ENCODE results near the gene ANGPTL5. TPM values are rescaled to one million over a fixed set of nuclear protein-coding genes. Genes with fewer than 3 reads are reported as not detected.
"Not testable (repeated sequence)": the region's sequence is repeated elsewhere in the genome, so short reads cannot be mapped to it uniquely, and the experiment has no call there.

ANGPTL5 gene
- not detected in 2 replicates for total RNA-seq (2014; rRNA removed; shearing (Covaris generic))

DNA sequence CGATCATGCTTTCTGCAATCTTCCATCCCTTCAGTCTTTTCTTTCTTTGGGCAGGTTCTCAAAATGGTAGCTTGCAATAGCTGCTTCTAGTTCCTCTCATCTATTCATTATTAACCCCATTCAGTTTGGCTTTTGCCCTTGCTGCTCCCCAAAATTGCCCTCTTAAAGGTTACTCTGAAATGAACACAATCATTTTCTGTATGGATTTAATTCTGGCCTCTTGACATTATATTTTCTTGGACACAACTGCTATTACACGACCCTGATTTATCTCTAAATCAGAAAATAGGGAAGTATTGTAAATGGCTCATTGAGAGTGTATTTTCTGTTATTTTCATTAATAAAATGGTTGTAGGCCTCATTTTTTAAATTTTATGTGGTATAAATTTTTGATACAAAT is at the start of gene ANGPTL5:
TSS of gene ANGPTL5 (minus strand) at position 101 of the 400 bp plus-strand sequence. CDS start 8,613 bp downstream, outside the sequence.
- no peak for DNase-seq (ENCODE audit: low read depth)

DNA sequence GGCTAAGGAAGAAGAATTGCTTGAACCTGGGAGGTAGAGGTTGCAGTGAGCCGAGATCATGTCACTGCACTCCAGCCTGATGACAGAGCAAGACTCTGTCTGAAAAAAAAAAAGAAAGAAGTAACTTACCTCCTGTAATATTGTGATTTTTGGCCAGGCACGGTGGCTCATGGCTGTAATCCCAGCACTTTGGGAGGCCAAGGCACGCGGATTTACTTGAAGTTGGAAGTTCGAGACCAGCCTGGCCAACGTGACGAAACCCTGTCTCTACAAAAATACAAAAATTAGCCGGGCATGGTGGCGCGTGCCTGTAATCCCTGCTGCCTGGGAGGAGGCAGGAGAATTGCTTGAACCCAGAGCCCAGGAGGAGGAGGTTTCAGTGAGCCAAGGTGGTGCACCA is 47.9 kb upstream of the ANGPTL5 start:
- DNase-seq (ENCODE audit: low read depth) = not testable (repeated sequence)

DNA sequence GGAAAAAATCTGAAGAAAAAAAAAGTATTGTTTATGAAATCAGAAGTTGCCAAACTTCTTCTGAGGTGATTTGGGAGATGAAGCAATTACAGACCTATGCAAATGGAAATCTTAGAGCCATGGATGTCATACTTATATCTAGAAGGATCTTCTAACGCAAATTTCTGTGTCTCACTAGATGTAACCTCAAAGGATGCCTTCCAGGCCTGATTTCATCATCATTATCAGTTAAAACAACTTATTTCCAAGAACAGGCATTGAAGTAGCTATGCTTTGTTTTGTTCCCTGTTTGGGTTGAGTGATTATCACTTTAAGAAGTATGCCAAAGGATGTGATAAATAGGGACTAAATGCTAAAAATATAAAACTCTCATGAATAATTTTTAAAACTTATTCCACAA is 43.9 kb upstream of the ANGPTL5 start:
- DNase-seq (ENCODE audit: low read depth) = no peak

DNA sequence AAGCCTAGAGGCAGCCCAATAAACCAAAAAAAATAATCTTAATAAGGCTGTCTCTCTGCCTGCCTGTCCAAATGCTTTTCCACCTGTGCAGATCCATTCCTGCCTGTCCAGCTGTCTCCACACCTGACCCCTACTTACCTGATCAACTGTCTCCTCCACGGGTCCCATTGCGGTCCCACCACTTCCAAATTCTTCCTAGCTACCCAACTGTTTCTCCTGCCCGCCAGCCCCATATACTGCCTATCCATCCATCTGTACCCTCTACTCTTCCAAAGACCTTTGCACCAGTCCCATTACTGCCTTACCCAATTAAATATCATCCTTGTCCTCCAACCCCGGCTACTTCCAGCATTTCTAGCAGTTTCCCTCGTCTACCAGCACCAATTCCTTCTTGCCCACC is 39.4 kb upstream of the ANGPTL5 start:
- no peak for DNase-seq (ENCODE audit: low read depth)

DNA sequence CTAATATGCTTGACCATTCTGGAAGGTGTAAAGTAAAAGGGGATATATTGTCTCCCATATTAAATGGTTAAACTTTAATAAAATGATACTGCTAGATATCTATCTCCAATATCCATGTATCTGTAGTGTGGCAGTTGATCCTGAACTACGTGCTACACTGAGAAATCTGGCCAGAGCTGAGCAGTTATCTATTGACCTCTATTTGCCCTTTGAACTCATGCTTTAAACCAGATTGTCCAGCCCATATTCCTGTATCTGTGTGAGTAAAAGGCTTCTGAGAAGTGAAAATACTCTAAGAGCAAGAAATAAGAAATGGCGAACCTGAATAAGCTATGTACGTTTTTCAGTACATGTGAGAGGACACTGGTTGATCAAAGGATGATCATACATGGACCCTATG is 39.0 kb upstream of the ANGPTL5 start:
- DNase-seq (ENCODE audit: low read depth) = no peak

DNA sequence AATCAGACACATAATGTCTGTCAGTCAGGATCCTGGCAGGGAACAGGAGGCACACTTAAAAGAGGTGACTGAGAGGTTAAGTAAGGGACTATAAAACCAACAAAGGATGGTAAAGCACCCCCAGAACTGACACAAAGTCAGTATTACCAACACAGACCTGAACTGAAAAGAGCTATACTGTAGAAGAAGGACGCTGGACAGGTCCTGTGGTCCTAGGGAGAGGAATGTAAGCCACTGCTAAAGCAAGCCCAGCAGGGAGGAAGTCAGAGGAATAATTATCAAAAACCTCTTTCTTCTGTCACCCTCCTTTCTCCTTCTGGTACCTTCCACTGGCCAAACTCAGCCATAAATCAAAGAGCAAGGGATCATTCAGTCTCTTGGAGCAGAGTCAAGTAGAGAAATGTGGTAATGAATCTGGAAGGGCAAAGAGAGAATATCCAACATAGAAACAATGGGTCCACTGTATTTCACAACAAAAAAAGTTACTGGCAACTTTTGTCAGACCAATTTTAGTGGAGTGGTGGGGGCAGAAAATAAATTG is 33.4 kb upstream of the ANGPTL5 start:
- DNase-seq (ENCODE audit: low read depth) = peak; percentile 23

DNA sequence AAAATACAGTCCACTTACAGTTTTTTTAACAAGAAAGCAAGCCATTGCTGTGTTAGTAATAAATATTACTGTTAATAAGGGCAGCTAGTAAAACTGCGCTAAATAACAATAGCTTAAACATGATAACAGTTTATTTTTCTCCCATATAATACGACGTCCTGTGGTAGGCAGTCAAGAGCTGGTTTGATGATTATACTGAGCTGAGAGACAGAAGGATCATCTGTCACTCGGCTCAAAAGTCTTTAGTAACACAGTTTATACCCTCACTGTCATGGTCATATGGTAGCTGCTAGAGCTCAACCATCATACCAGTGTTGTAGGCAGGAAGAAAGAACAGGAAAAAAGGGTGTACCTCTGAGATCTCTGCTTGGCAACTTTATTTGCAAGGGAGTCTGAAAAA is 29.1 kb upstream of the ANGPTL5 start:
- no peak for DNase-seq (ENCODE audit: low read depth)

DNA sequence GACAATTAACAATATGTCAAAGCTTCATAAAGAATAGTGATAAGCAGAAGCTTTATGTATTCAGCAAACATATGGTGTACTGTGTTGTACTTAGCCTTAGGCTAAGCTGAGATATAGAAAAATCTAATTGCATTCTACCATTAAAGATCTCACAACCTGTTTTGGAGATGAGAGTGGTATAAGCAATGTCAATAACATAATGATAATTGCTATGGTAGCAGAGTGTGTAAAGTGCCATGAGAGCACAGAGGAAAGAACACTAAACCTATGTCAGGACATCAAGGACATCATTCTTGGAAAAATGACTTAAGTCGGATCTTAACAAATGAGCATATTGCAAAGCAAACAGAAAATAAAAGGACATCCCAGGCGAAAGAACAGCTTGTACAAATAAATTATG is 28.6 kb upstream of the ANGPTL5 start:
- DNase-seq (ENCODE audit: low read depth) = no peak

DNA sequence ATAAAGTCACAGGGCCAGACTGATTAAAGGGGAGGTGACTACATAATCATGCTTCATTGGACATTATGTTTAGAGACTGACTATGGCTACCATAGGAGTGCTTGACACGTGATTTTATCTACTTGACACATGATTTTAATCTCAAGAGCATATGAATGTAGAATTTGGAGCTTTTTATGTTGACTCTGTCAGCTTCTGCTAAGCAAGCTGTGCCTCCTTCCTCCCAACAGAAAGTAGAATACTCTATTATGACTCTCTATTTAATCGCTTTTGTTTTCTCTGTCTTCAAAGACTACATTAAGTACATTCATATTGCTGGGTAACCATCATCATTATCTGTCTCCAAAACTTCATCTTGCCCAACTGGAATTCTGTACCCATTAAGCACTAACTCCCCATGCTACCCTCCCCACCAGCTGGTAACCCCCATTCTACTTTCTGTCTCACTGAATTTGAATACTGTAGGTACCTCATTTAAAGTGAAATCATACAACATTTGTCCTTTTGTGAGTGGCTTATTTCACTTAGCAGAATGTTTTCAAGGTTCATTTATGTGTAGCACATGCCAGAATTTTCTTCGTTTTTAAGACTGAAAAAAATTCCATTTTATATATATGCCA is 24.7 kb upstream of the ANGPTL5 start:
- DNase-seq (ENCODE audit: low read depth) = no peak

DNA sequence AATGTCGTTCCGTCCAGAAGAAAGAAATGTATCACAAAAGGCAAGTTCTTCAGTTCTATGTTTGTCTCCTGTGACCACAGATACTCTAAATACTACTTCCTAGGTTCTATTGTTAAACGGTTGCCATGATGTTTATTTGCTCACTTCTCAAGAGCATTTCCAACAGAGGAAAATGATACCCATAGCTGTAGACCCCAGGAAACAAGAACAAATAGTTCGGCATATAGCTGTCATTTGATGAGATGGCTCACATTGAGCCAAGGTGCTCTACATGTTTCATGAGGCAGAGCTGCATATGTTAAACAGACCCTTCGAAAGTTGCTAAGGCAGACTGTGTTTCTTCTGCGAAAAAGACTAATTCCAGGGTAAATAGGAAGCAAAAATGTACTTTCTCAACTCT is 15.4 kb upstream of the ANGPTL5 start:
- DNase-seq (ENCODE audit: low read depth) = no peak

DNA sequence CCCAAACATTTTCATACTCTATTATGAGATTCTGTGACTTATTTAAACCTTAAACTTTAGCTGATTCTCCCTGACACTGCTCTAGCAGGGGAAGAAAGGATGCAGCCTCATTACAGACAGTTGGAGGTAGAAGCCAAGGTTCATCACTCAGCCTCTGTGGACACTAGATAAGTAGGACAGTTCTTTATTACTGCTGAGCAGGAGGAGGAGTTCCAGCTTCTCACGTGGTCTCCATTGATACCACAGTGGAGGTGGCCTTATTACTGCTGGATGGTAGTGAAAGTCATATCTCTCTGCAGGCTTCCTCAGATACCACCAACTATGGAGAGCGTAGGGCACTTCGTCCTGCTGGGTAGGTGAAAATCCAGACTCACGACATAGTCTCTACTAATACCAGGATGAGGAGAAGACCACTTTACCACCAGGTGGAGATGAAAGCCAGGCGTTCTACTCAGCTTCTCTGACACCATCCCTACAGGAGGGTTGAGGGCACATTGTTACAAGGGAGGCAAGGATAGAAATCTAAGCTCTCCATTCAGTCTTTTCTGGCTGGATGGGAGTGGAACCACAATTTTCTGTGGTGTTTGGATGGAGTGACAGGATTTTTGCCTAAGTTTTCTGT is 13.1 kb upstream of the ANGPTL5 start:
- no peak for DNase-seq (ENCODE audit: low read depth)

DNA sequence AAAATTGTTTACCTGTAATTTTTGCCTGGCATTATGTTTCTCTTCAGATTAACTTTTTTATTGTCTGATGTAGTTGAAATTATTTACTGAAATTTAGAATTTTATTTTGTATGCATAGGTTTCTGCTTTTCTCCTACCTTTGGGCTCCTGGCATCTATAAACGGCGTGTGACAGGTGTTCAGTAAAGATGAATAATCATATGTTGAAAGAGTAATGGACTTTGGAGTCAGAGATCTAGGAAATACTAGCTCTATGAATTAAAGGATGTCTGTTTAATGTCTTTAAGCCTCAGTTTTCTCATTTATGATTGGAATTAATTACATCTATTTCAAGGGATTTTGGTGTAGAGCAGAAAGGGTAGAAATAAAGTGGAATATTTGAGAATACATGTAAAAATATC is 7.2 kb upstream of the ANGPTL5 start:
- DNase-seq (ENCODE audit: low read depth) = no peak

DNA sequence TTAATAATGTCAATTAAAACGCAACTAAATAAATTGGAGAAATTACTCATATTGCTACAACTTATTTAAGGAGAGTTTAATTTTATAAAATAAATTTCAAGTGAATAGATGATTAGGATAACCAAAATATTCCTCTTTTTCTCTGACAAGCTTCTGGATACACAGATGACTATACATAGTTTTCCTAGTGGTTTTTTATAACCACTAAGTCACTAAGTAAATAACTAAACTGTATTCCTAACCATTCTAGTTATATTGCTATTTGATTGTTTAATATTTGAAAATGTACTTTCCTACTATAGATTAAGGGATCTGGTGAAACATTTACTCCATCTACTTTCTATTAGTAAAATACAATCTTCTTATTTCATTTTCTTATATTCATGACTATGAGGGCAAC is 4.7 kb upstream of the ANGPTL5 start:
- no peak for DNase-seq (ENCODE audit: low read depth)

DNA sequence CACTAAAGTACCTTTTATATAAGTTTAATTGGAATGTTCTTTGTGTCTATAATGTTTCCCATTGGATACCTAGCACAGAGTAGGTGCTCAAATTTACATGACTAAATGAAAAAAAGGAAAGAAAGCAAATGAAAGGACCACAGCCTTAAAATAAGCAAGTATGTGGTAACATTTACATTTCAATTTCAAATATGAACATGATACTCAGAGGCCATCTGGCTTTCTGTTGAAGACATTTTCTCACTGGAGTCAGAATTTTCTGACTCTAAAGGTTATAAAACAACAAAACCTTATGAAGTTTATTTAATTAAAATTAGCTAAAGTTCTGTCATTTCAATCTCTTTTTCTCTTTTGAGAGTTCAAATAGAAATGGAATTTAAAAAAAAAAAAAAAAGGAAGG is 904 bp upstream of the ANGPTL5 start:
- no peak for DNase-seq (ENCODE audit: low read depth)

DNA sequence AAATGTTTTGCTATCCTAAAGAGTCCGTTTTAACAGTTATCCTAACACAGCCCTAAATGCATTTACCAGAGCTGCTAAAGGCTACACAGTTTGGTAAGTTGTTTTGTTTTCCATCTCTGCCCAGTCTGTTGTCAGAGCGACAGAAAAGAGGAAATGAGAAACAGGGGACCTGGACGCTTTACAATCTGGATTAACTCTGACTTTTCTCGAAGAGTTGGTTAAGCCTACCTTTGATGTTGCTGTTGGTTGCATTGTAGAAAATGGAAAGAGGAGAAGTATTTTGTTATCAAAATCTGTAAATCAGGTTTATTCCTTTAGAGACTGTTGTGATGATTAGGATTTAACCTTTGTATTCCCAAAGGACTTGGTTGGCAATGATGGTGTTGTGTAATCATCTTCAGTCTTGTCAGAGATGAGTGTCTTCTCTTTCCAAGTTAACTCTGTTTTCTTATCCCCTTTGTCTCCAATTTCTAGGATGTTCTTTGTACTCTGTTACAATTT is 481 bp downstream of the ANGPTL5 start:
- peak; percentile 54 for DNase-seq (ENCODE audit: low read depth)

DNA sequence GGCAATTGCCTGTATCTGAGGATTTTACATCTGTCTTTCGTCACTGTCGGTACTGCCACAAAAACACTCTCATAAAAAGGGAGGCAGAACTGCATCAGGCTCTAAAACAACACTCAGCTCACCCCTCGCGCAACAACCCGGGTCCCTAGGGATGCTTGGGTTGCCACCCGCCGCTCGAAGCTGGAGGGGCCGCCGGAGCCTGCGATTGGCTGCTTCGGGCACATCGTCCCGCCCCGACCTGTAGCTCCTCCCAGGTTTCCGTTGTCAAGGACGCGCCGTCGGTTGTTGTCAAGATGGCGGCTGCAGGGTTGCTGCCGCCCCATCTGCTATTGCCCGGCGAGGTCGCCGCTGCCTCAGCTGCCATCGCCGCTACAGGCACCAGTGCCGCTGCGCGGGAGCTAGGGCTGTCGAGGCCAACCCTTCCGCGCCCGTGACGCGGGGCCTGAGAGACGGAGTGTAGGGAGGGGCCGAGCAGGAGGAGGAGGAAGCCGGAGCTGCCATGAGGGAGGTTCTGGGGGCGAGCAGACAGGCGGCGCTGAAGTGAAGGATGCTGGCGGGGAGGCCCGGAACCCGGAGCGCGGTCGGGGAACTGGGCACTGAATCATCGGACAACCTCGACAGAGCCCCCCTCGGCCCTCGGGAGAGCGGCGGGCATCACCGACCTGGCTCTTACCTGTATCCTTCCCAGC is 1.4 kb downstream of the ANGPTL5 start, which contains the start of gene CEP126:
TSS of gene CEP126 (plus strand) at position 273 of the 689 bp plus-strand sequence. CDS start at position 548, 275 bp downstream.
- DNase-seq (ENCODE audit: low read depth) = peak; percentile 90

DNA sequence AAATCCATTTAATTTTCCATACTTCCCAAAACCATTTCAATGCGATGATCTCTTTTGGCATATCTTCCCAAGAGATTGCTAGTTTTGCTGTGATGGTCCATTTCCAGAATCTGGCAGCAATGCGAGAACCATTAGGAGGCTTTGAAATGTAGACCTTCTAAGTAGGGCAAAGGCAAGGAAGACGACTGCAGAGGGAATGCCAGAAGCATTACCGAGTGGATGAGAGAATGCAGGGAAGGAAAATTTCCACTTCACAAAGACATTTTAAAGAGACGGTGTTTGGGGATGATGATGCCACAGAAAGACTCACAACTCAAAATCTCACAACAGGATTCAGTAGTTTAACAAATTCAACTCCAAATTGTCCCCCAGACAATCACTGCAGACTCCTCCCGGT is 2.0 kb downstream of the ANGPTL5 start:
- DNase-seq (ENCODE audit: low read depth) = peak; percentile 17

DNA sequence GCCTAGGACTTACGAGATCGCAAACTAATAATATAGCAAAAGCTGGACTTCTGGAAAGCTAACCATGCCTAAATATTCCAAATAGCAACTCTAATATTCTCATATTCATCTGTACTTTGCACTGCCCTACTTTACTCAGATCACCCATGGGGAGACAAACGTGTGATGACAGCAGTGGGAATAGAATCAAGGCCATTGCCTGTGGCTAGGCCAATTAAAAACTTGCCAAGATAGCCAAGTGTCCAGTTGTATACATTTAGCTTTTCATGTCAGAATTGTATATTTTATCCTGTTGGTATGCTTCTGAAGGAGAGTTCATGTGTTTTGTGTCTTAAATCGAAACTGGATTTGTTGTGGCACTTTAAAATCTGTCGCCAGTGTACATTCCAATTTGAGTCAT is 2.7 kb downstream of the ANGPTL5 start:
- no peak for DNase-seq (ENCODE audit: low read depth)

DNA sequence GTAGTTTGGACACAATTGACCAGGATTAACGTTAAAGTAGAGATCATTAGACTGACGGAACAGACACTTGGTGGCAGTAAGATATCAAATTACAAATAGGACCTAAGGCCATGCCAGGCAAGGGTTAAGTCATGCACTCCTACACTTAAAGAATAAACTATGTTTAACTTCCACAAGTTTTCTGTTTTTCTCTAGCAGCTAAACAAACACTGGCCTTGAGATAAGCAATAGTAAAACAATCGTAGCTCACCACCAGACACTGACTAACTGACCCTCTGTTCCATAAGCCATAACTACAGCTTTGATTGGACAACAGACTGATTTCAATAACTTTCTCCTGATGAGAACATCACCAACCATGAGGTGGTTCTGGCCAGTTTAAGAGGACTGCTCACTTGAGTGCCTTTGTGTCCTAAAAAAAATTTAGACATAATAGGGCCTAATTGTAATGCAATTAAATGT is 3.5 kb downstream of the ANGPTL5 start:
- DNase-seq (ENCODE audit: low read depth) = peak; percentile 9

DNA sequence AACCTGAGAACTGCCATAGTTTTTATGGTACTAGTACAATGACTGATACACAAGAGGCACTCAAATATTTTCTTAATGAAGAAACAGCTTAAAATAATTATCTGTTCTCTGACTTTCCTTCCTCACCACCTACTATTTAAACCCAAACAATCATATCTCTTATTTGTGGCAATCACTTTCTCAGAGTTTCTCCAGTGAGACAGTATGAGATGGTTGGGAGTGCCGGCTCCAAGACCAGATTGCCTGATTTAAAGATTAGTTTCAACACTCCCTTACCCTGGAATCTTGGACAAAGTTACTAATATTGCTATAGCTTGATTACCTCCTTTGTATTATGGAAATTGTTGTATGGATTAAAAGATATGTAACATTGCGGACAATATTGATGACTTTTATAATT is 7.2 kb downstream of the ANGPTL5 start:
- no peak for DNase-seq (ENCODE audit: low read depth)

DNA sequence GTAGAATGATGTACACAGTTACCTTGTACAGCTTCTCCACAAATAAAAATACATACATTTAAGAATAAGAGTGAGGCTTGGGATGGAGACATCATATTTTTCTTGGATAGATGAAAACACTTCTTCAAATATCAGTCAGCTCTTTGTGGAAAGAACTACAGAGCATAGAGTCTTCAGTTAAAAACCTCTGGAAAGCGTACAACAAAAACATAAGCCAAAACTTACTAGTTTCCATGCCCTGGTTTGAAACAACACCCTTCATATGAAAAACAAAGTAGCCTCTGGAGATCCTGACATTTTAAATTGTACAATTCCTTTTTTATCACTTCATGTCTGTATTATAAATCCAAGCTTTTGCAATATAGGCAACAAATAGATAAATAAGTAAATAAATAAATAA is 8.5 kb downstream of the ANGPTL5 start:
- DNase-seq (ENCODE audit: low read depth) = no peak

DNA sequence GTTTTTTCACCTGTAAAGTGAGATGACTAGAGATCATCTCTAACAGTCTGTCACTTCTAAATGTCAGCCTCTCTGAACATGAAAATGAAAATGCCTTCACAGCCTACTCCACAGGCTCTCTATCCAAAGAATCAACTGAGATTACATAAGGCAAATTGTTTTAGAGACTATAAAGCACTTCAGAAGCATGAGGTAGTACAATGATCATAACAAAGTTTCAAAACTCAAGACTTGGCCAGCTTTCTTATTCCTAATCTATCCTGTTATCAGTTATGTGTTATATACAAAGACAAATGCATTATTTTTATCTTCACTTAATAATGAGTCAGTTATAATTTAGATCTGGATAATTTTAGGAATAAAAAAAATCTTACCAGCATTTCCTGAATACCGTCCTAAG is 21.8 kb downstream of the ANGPTL5 start:
- no peak for DNase-seq (ENCODE audit: low read depth)

DNA sequence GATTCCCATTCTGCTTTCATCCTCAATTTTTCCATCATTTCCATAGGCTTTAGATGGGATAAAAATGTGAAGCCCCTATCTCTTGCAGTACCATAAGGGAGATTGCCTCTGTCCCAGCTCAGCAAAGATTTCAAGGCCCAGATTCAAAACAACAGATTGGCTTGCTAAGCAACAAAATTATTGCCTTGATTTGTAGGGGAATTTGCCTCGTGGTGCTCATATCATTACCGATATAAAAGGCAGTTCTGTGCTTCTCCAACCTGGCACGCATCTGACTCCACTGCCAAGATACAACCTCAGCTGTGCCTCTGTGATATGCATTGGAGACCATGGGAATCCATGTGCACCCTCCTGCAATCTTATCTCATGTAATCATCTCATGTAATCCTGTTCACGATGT is 26.6 kb downstream of the ANGPTL5 start:
- no peak for DNase-seq (ENCODE audit: low read depth)
